ENCODE data around the gene GSS. TPM values are rescaled to one million over a fixed set of nuclear protein-coding genes. Genes with fewer than 3 reads are reported as not detected.
"Not testable (repeated sequence)": the region's sequence is repeated elsewhere in the genome, so short reads cannot be mapped to it uniquely, and the experiment has no call there.

The GSS gene
- total RNA-seq, 6 donors from 2014 or later = 26.1 to 106 (median 34.3) TPM

DNA sequence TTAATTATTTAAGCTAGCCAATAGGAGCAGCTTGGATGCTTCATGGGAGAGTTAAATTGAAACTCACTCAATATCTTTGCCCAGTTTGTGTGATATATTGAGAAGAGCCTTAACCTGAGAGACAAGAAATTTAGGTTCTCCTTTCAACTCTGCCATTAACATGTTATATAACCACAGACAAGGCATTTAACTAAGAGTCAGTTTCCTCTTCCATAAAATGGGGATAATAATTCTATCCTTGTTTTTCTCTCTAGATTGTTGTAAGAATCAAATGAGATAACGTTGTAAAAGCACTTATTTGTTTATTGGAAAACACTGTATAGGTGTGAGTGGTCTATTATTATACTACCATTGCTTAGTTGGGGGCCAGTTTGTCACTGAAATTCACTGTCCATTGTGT lies 71.3 kb downstream of the GSS start:
- Histone ChIP-seq H3K27me3 (no peaks in the 10 kb centered on the region), H3K4me1 (peaks cover 10 to 46% (median 29%) of the 10 kb centered on the region in 4 donors), H3K27ac (peak overlapping the region in 2 of 4 donors; percentile 33 to 64), H3K9me3 (no peaks in the 10 kb centered on the region), H3K4me3 (no peak overlapping the region), H3K36me3 (peaks cover 0 to 30% (median 20%) of the 10 kb centered on the region in 4 donors)
- ATAC-seq (ENCODE audit: low FRiP score in 2 of 2) (no peak), DNase-seq (no peak)
- 76 to 81% methylated on average over 1 of the region's 1 CpG for WGBS, 2 donors
- no peak for TF ChIP-seq EP300 (IDR thresholded peaks at IDR 0.05)
- TF ChIP-seq POLR2A (IDR thresholded peaks at IDR 0.05) = no peak
- TF ChIP-seq, protein P1, sequence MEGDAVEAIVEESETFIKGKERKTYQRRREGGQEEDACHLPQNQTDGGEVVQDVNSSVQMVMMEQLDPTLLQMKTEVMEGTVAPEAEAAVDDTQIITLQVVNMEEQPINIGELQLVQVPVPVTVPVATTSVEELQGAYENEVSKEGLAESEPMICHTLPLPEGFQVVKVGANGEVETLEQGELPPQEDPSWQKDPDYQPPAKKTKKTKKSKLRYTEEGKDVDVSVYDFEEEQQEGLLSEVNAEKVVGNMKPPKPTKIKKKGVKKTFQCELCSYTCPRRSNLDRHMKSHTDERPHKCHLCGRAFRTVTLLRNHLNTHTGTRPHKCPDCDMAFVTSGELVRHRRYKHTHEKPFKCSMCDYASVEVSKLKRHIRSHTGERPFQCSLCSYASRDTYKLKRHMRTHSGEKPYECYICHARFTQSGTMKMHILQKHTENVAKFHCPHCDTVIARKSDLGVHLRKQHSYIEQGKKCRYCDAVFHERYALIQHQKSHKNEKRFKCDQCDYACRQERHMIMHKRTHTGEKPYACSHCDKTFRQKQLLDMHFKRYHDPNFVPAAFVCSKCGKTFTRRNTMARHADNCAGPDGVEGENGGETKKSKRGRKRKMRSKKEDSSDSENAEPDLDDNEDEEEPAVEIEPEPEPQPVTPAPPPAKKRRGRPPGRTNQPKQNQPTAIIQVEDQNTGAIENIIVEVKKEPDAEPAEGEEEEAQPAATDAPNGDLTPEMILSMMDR (IDR thresholded peaks at IDR 0.05) = no peak
- no peak for TF ChIP-seq POLR2AphosphoS5 (IDR thresholded peaks at IDR 0.05)

DNA sequence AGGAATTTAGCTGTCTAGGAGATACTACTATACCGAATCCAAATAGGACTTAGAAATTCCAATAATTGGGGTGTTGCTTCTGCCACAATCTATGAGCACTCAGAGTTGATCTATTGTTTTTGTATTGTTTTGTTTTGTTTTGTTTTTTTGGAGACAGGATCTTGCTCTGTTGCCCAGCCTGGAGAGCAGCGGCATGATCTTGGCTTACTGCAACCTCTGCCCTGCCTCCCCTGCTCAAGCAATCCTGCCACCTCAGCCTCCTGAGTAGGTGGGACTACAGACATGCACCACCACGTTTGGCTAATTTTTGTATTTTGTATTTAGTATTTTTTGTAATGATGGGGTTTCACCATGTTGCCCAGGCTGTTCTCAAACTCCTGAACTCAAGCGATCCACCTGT lies 71.8 kb downstream of the GSS start:
- Histone ChIP-seq H3K4me1 (peaks cover 10 to 46% (median 31%) of the 10 kb centered on the region in 4 donors), H3K9me3 (no peaks in the 10 kb centered on the region), H3K27me3 (no peaks in the 10 kb centered on the region), H3K27ac (peak overlapping the region in 3 of 4 donors; percentile 31 to 64 (median 33)), H3K4me3 (no peak overlapping the region), H3K36me3 (peaks cover 0 to 30% (median 20%) of the 10 kb centered on the region in 4 donors)
- TF ChIP-seq POLR2AphosphoS5 (IDR thresholded peaks at IDR 0.05) (no peak), EP300 (IDR thresholded peaks at IDR 0.05) (no peak)
- WGBS, 2 donors = 82 to 88% methylated on average over 4 of the region's 4 CpGs
- DNase-seq (no peak), ATAC-seq (ENCODE audit: low FRiP score in 2 of 2) (no peak)

DNA sequence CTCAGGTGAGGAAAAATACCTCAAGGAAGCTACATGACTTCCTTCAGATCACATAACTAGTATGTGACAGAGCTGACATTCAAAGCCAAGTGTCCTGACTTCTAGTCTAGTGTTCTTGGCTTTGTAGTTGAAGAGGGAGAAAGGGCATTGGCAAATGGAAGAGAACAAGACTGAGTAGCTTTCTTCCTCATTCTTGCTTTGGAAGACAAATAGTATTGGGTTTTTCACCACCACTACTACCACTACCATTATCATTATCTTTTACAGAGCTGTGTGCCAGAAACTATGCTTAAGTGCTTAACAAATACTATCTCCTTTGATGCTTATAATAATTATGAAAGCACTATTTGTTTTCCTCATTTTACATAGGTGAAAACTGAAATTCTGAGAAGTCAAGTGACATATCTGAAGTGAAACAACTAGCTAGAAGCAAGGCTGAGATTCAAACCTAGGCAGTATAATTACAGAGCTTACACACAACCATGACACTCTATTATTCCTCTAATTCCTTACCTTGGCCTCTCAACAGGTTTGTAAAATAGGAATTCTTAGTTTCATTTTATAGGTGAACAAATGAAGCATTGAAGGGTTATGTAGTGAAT lies 72.4 kb downstream of the GSS start:
- Histone ChIP-seq H3K9me3 (no peaks in the 10 kb centered on the region), H3K4me1 (peaks cover 10 to 51% (median 34%) of the 10 kb centered on the region in 4 donors), H3K4me3 (no peak overlapping the region), H3K27me3 (no peaks in the 10 kb centered on the region), H3K27ac (peak overlapping the region in 3 of 4 donors; percentile 31 to 64 (median 33)), H3K36me3 (peaks cover 0 to 30% (median 20%) of the 10 kb centered on the region in 4 donors)
- ATAC-seq (ENCODE audit: low FRiP score in 2 of 2) (peak in 1 of 2 donors; percentile 53), DNase-seq (no peak)
- no peak for TF ChIP-seq POLR2AphosphoS5 (IDR thresholded peaks at IDR 0.05)

DNA sequence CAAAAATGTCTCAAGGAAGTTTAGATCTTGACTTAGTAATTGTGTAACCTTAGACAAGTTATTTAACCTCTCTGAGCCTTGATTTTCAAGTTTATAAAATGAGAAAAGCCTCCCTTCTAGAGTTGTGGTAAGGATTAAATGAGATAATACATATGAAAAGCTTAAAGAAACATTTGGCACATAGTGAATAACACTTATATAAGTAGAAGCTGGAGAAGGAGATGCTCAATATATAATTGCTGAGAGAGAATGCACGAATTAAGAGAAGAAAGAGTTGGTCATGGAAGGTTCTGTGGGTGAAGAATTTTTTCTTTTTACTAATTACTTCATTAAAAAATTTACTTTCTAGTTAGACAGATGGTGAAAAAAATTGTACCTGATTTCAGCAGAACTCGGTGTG lies 73.9 kb downstream of the GSS start:
- Histone ChIP-seq H3K27me3 (no peaks in the 10 kb centered on the region), H3K27ac (peak overlapping the region in 2 of 4 donors; percentile 30 to 64), H3K36me3 (peaks cover 0 to 30% (median 20%) of the 10 kb centered on the region in 4 donors), H3K9me3 (no peaks in the 10 kb centered on the region), H3K4me1 (peaks cover 12 to 48% (median 37%) of the 10 kb centered on the region in 4 donors), H3K4me3 (no peak overlapping the region)
- 44 to 55% methylated on average over 2 of the region's 2 CpGs for WGBS, 2 donors
- no peak for TF ChIP-seq EP300 (IDR thresholded peaks at IDR 0.05)
- TF ChIP-seq, protein P1 (IDR thresholded peaks at IDR 0.05) = no peak
- no peak for TF ChIP-seq POLR2AphosphoS5 (IDR thresholded peaks at IDR 0.05)
- TF ChIP-seq POLR2A (IDR thresholded peaks at IDR 0.05) = no peak
- ATAC-seq (ENCODE audit: low FRiP score in 2 of 2) (no peak), DNase-seq (no peak)

DNA sequence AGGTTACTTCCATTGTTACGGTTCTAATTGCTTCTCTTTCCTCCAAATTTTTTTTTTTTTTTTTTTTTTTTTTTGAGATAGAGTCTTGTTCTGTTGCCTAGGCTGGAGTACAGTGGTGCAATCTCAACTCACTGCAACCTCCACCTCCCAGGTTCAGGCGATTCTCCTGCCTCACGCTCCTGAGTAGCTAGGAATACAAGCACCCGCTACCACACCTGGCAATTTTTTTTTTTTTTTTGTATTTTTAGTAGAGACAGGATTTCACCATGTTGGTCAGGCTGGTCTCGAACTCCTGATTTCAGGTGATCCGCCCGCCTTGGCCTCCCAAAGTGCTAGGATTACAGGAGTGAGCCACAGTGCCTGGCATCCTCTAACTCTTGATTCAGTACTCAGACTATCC lies 74.6 kb downstream of the GSS start:
- Histone ChIP-seq H3K36me3 (peaks cover 0 to 30% (median 20%) of the 10 kb centered on the region in 4 donors), H3K4me1 (peaks cover 12 to 41% (median 31%) of the 10 kb centered on the region in 4 donors)
- DNase-seq; H3K4me3 ChIP-seq; H3K27me3 ChIP-seq; H3K9me3 ChIP-seq; H3K27ac ChIP-seq; ATAC-seq (ENCODE audit: low FRiP score in 2 of 2): not testable (repeated sequence)
- 67 to 90% methylated on average over 7 of the region's 7 CpGs for WGBS, 2 donors

DNA sequence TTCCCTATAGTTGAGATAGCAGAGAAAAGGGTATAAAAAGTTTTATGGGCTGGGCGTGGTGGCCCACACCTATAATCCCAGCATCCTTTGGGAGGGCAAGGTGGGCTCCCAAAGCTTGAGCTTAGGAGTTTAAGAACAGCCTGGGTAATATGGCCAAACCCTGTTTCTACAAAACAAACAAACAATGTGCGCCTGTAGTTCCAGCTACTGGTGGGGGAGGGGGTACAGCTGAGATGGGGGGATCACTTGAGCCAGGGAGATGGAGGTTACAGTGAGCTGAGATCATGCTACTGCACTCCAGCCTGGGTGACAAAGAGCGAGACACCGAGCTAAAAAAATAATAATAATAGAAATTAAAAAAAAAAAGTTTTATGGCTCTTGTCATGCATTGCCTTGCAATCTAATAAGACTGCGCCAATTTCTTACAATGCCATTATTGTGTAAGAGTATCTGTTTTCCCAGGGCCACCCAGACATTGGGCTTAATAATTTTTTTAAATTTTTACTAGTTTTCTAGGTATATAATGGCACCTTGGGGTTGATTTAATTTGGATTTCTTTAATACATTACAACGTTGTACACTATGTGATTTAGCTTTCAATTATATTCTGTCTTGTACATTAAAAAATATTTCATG lies 75.3 kb downstream of the GSS start:
- no peak for TF ChIP-seq EP300 (IDR thresholded peaks at IDR 0.05)
- TF ChIP-seq, protein P1 (IDR thresholded peaks at IDR 0.05) = no peak
- no peak for TF ChIP-seq POLR2A (IDR thresholded peaks at IDR 0.05)
- TF ChIP-seq POLR2AphosphoS5 (IDR thresholded peaks at IDR 0.05) = no peak
- Histone ChIP-seq H3K27ac (peak overlapping the region in 1 of 4 donors; percentile 4), H3K9me3 (no peaks in the 10 kb centered on the region), H3K4me1 (peaks cover 18 to 39% (median 31%) of the 10 kb centered on the region in 4 donors), H3K4me3 (peak overlapping the region in 1 of 4 donors; percentile 16), H3K27me3 (no peaks in the 10 kb centered on the region), H3K36me3 (peaks cover 0 to 26% (median 20%) of the 10 kb centered on the region in 4 donors)
- WGBS, 2 donors = 86 to 88% methylated on average over 6 of the region's 6 CpGs
- DNase-seq = no peak
- no peak for ATAC-seq (ENCODE audit: low FRiP score in 2 of 2)

Small RNA genes within 50 kb of the gene (small RNA-seq; reads per million reads assigned to genes)
- 0.06 to 0.43 (median 0.26) reads per million in 4 donors for gene MIR499A

Other genes starting within 250 kb of the GSS start
- gene NCOA6, start 130.2 kb downstream of the GSS start, total RNA-seq = 10 to 100 TPM; 23.0 to 68.1 (median 25.8) TPM
- gene GGT7, start 83.0 kb downstream of the GSS start, total RNA-seq = 10 to 100 TPM; 12.9 to 49.2 (median 25.1) TPM
- 100 to 1,000 TPM; 110 to 377 (median 203) TPM for gene ACSS2, start 79.2 kb downstream of the GSS start, total RNA-seq
- 10 to 100 TPM in 1 of 6 donors, 1 to 10 TPM in 1, under 1 TPM in 3, not detected in 1; 0.51 to 11.5 (median 0.91) TPM for gene MYH7B, start 62 bp upstream of the GSS start, total RNA-seq
- 100 to 1,000 TPM in 2 of 6 donors, 10 to 100 TPM in 4; 64.3 to 118 (median 80.5) TPM for gene TRPC4AP, start 137.0 kb upstream of the GSS start, total RNA-seq
- 10 to 100 TPM; 22.0 to 46.2 (median 35.6) TPM for gene EDEM2, start 191.5 kb upstream of the GSS start, total RNA-seq
- 10 to 100 TPM in 4 of 6 donors, 1 to 10 TPM in 2; 5.2 to 24.7 (median 11.6) TPM for gene PROCR, start 216.3 kb upstream of the GSS start, total RNA-seq

All from upper lobe of left lung (tissue), 6 donors.